T-cell (primary cell): ENCODE measurements around the gene TEX52. TPM values are rescaled to one million over a fixed set of nuclear protein-coding genes. Genes with fewer than 3 reads are reported as not detected.

Experiments
- ATAC-seq, 4 experiments: fragments of 200-7000 bp in 3 of 4; fragments of 150-1000 bp in 1 of 4; cut with Tn5 transposase; replicated peaks in 1 of 4; 1 replicate in 3 of 4; 2 replicates in 1 of 4; pipeline ENCODE4 v1.10.0; 2021; ENCODE audit warnings: moderate library complexity in 3 of 4, mild to moderate bottlenecking in 2 of 4, moderate number of reproducible peaks in 1 of 4
- CTCF ChIA-PET, 2 donors: fragments of 300-600 bp; sonication (Branson Sonifier 250); formaldehyde crosslinking; loops; one replicate each; lab custom pipeline; 2022; ENCODE audit warnings: antibody characterized with exemption in 2 of 2; lab: Charles Lee
- POLR2A ChIA-PET, 2 donors: fragments of 300-600 bp; sonication (Branson Sonifier 250); formaldehyde crosslinking; loops; one replicate each; lab custom pipeline; 2022; ENCODE audit warnings: antibody characterized with exemption in 2 of 2; lab: Charles Lee
- DNase-seq, 35 experiments: peaks; one replicate each; pipeline versions ENCODE4 v3.0.0 to v3.0.0-alpha.2; 2013 to 2023
- H3K27ac ChIP-seq: one replicate; pipeline ENCODE4 v1.5.1; 2013; ENCODE audit warnings: low read length
- H3K27me3 ChIP-seq, 2 experiments: replicated peaks in 1 of 2; 1 replicate in 1 of 2; 2 replicates in 1 of 2; pipeline versions ENCODE4 v1.6.1 to v1.7.0; 2013; ENCODE audit warnings: low read length in 1 of 2, mixed read lengths in 1 of 2; ENCODE audit not compliant: control insufficient read depth in 2 of 2, insufficient read depth in 2 of 2; ENCODE audit errors: extremely low read depth in 1 of 2
- H3K36me3 ChIP-seq, 2 donors: 1 replicate in 1 of 2; 2 replicates in 1 of 2; pipeline versions ENCODE4 v1.6.1 to v1.7.0; 2013; ENCODE audit warnings: low read length in 1 of 2; ENCODE audit not compliant: control insufficient read depth in 2 of 2, insufficient read depth in 1 of 2; ENCODE audit errors: extremely low read depth in 1 of 2
- H3K4me1 ChIP-seq, 2 experiments: 1 replicate in 1 of 2; 2 replicates in 1 of 2; pipeline versions ENCODE4 v1.6.1 to v1.7.0; 2013; ENCODE audit warnings: low read length in 2 of 2, mixed read lengths in 1 of 2; ENCODE audit not compliant: insufficient read depth in 2 of 2, control insufficient read depth in 1 of 2; ENCODE audit errors: extremely low read depth in 1 of 2
- H3K4me3 ChIP-seq, 2 donors: 1 replicate in 1 of 2; 2 replicates in 1 of 2; pipeline versions ENCODE4 v1.5.1 to v1.7.0; 2013; ENCODE audit warnings: mild to moderate bottlenecking in 2 of 2, low read length in 1 of 2, moderate library complexity in 1 of 2; ENCODE audit not compliant: control insufficient read depth in 1 of 2; ENCODE audit errors: extremely low read depth in 1 of 2
- H3K9me3 ChIP-seq: 2 replicates; pipeline ENCODE4 v1.7.0; 2013
- H3K27ac Mint-ChIP-seq, 2 donors: one replicate each; pipeline ENCODE4 v1.8.0; 2020 to 2021; ENCODE audit warnings: mild to moderate bottlenecking in 2 of 2, mixed read lengths in 2 of 2
- H3K27me3 Mint-ChIP-seq, 2 donors: one replicate each; pipeline ENCODE4 v1.8.0; 2021 to 2022; ENCODE audit warnings: mixed read lengths in 2 of 2
- H3K36me3 Mint-ChIP-seq: one replicate; pipeline ENCODE4 v1.8.0; 2021; ENCODE audit warnings: mixed read lengths
- H3K4me1 Mint-ChIP-seq, 3 donors: one replicate each; pipeline ENCODE4 v1.8.0; 2020 to 2022; ENCODE audit warnings: mixed read lengths in 3 of 3, mild to moderate bottlenecking in 1 of 3
- H3K4me3 Mint-ChIP-seq, 3 donors: one replicate each; pipeline ENCODE4 v1.8.0; 2020 to 2022; ENCODE audit warnings: mild to moderate bottlenecking in 3 of 3, mixed read lengths in 3 of 3, moderate library complexity in 3 of 3
- H3K9me3 Mint-ChIP-seq, 3 donors: one replicate each; pipeline ENCODE4 v1.8.0; 2020 to 2022; ENCODE audit warnings: mixed read lengths in 3 of 3
- WGBS: methylation state at CpG from one replicate; pipeline ENCODE4 v1.1.5; 2013; ENCODE audit warnings: missing lambda C conversion rate; ENCODE audit not compliant: insufficient coverage; 5-methylcytosine and 5-hydroxymethylcytosine counted together
- total RNA-seq, 35 experiments: library from RNA in 6 of 35; stranded (reverse) in 6 of 35; fragments of 120-200 nt in 1 of 35; gene quantifications; one replicate each; pipeline versions ENCODE4 v1.2.1 to v1.2.4 and lab custom pipeline; 2013 to 2026

TEX52 gene
- total RNA-seq, 5 donors from 2014 or later (not counting 1 experiment from before 2014, with no cell fraction given), result not detected

DNA sequence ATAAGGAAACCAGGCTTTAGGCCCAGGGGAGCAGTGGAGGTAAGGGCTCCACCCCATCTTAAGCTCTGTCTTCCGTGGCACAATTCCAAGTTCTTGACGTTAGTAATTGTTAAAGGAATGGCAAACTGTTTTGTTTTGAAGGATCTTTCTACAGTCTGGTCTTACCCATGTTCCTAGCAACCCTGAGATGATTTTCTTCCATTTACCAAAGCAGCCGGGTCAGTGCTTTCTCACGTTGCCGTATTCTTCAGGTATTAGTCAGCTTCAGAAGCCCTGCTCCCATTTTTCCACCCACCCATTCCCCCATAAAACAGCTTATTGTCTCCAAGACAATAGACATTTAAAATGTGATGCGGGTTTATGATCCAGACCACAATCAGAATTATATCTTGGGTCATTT lies 32.3 kb downstream of the TEX52 start:
- DNase-seq, result no peak
- H3K4me3 Mint-ChIP-seq, result no peak overlapping the region
- H3K9me3 Mint-ChIP-seq, result no peaks in the 10 kb centered on the region
- H3K4me1 Mint-ChIP-seq, result peaks cover 0 to 5% (median 0%) of the 10 kb centered on the region in 3 donors
- peaks cover 69% of the 10 kb centered on the region for H3K36me3 Mint-ChIP-seq
- Histone ChIP-seq H3K4me3 (no peak overlapping the region), H3K27ac (no peak overlapping the region), H3K27me3 (no peaks in the 10 kb centered on the region), H3K4me1 (no peaks in the 10 kb centered on the region), H3K9me3 (no peaks in the 10 kb centered on the region), H3K36me3 (peaks cover 15 to 86% of the 10 kb centered on the region in 2 donors)
- H3K27ac Mint-ChIP-seq, result no peak overlapping the region
- no peak for ATAC-seq
- CTCF ChIA-PET, result no interaction called here
- 96% methylated on average over 4 of the region's 6 CpGs for WGBS
- H3K27me3 Mint-ChIP-seq, result no peaks in the 10 kb centered on the region
- POLR2A ChIA-PET, result interaction anchor here in 1 of 2 donors (1.0 kb wide), 1 partner anchor 24 kb away, joined by 3 read pairs; no protein-coding TSS in a partner anchor

DNA sequence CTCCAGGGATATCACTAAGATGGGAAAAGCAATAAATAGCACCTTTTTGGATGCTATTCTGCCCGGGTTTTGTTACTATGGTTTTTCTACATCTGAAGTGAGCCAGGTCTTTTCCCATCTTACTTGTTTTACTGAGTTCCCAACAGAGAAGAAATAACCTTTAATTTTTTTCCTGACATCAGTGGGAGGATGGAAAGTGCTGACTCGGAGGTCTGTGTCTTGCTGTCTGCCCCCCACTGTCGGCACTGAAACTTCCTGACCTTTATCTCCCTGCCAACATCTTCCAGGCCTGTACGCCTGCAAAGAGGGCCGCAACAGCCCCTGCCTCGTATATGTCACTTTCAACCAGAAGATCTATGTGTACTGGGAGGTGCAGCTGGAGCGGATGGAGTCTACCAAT lies 33.4 kb downstream of the TEX52 start:
- Mint-ChIP-seq H3K36me3 (peaks cover 64% of the 10 kb centered on the region), H3K27me3 (no peaks in the 10 kb centered on the region), H3K9me3 (no peaks in the 10 kb centered on the region), H3K27ac (no peak overlapping the region), H3K4me3 (no peak overlapping the region), H3K4me1 (peaks cover 0 to 5% (median 0%) of the 10 kb centered on the region in 3 donors)
- ATAC-seq, result no peak
- no peak for DNase-seq
- Histone ChIP-seq H3K36me3 (peaks cover 17 to 94% of the 10 kb centered on the region in 2 donors), H3K4me1 (no peaks in the 10 kb centered on the region), H3K4me3 (no peak overlapping the region), H3K9me3 (no peaks in the 10 kb centered on the region), H3K27me3 (no peaks in the 10 kb centered on the region), H3K27ac (no peak overlapping the region)
- ChIA-PET POLR2A (no interaction called here), CTCF (no interaction called here)
- WGBS, result 80% methylated on average over 3 of the region's 7 CpGs

DNA sequence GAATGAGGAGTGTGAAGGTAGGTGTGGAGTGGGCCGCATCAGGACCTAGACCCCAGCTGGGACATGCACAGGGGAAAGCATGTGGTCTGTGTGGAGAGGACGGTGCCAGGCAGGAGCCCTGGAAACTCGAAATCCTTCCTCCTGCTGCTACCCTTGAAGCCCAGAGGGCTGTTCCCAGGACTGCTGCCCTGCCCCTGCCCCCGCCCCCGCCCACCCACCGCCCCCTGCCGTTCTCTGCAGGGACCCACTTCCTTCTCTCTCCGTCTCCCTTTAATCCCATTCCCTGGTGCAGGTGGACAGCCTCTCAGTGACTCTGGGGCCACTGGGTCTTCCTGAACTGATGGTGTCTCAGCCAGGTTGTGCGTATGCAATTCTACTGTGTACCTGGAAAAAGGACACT lies 36.4 kb downstream of the TEX52 start:
- no peaks in the 10 kb centered on the region for H3K9me3 ChIP-seq
- ATAC-seq (no peak), DNase-seq (no peak)
- Mint-ChIP-seq H3K4me1 (peaks cover 10 to 13% (median 11%) of the 10 kb centered on the region in 3 donors), H3K36me3 (peaks cover 63% of the 10 kb centered on the region), H3K27ac (no peak overlapping the region), H3K4me3 (no peak overlapping the region), H3K9me3 (no peaks in the 10 kb centered on the region), H3K27me3 (no peaks in the 10 kb centered on the region)
- CTCF ChIA-PET, result no interaction called here
- H3K27me3 ChIP-seq, result no peaks in the 10 kb centered on the region
- POLR2A ChIA-PET, result no interaction called here
- 87% methylated on average over 3 of the region's 9 CpGs for WGBS
- no peak overlapping the region for H3K4me3 ChIP-seq
- H3K4me1 ChIP-seq, result peaks cover 0 to 4% of the 10 kb centered on the region in 2 experiments
- H3K36me3 ChIP-seq, result peaks cover 19 to 83% of the 10 kb centered on the region in 2 donors
- no peak overlapping the region for H3K27ac ChIP-seq

DNA sequence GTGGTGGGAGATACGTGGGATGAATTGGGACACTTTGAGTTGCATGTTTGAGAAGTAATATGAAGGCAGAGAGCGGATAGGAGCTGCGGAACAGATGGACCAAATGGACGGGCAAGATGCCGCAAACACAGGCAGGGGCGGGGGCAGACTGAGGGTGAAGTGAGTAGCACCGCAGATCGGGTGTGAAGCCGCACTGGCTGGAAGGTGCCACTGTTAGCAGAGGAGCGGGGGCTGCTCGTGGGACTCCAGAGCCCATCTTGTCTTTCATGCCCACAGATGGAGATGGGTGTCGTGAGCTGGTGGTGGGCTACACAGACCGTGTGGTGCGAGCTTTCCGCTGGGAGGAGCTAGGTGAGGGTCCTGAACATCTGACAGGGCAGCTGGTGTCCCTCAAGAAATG lies 37.0 kb downstream of the TEX52 start:
- Mint-ChIP-seq H3K4me1 (peaks cover 15 to 19% (median 16%) of the 10 kb centered on the region in 3 donors), H3K27me3 (no peaks in the 10 kb centered on the region), H3K9me3 (no peaks in the 10 kb centered on the region), H3K36me3 (peaks cover 58% of the 10 kb centered on the region), H3K4me3 (no peak overlapping the region), H3K27ac (no peak overlapping the region)
- Histone ChIP-seq H3K4me3 (no peak overlapping the region), H3K36me3 (peaks cover 19 to 79% of the 10 kb centered on the region in 2 donors), H3K4me1 (peaks cover 3 to 10% of the 10 kb centered on the region in 2 experiments), H3K27me3 (no peaks in the 10 kb centered on the region), H3K27ac (no peak overlapping the region), H3K9me3 (no peaks in the 10 kb centered on the region)
- DNase-seq (no peak), ATAC-seq (no peak)
- WGBS, result 97% methylated on average over 15 of the region's 15 CpGs
- ChIA-PET POLR2A (interaction anchor here in 1 of 2 donors (0.6 to 0.7 kb wide), 2 partner anchors 17 to 175 kb away, joined by 3 to 4 read pairs; no protein-coding TSS in a partner anchor), CTCF (interaction anchor here (0.6 to 0.9 kb wide), 2 partner anchors 71 to 73 kb away, joined by 3 to 4 read pairs; partner anchors contain the start of gene TULP3 (in 1 of the 2))

DNA sequence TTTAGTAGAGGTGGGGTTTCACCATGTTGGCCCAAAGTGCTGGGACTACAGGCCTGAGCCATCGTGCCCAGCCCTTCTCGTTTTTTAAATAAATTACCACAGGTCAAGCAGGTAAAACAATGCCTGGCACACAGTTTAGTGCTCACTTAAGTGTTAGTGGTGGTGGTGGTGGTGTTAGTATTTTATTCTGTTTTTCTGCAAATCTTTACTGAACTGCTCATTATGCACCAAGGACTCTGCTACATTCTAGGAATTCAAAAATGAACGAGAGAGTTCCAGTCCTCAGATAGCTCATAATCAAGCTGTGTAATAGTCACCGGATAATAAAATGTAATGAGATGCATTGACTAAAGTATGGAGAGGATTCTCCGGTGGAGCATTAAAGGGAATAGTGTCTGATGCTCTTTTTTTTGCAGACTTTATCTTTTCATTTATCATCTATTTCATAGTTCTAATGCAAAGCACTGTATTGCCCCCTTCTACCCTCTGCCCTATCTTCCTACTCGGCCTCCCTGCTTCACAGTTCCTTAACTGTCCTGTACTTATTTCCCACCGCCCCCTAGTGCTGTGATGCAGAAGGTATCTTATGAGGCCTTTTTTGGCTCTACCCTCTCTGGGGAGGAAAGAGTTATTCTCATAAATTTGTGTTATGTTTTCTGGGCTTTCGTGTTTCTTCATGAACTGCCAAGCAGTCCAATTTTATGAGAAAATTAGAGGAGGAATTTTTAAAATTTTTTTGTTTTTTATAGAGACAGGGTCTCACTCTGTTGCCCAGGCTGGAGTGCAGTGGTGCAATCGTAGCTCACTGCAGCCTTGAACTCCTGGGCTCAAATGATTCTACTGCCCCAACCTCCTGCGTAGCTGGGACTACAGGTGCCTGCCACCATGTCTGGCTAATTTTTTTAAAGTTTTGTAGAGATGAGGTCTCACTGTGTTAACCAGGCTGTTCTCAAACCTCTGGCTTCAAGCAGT lies 43.3 kb downstream of the TEX52 start:
- no CpG with 5 or more reads among the region's 10 CpGs for WGBS
- peaks cover 15% of the 10 kb centered on the region for H3K36me3 Mint-ChIP-seq
- POLR2A ChIA-PET, result no interaction called here
- no peaks in the 10 kb centered on the region for H3K9me3 Mint-ChIP-seq
- peaks cover 16 to 34% of the 10 kb centered on the region in 2 experiments for H3K4me1 ChIP-seq
- no peak for ATAC-seq
- peak overlapping the region; percentile 79 to 82 for H3K4me3 ChIP-seq
- no peaks in the 10 kb centered on the region for H3K27me3 ChIP-seq
- no peaks in the 10 kb centered on the region for H3K27me3 Mint-ChIP-seq
- no peaks in the 10 kb centered on the region for H3K9me3 ChIP-seq
- H3K4me3 Mint-ChIP-seq, result peak overlapping the region; percentile 97 to 100 (median 99)
- H3K36me3 ChIP-seq, result peaks cover 4 to 23% of the 10 kb centered on the region in 2 donors
- peak overlapping the region; percentile 84 for H3K27ac ChIP-seq
- CTCF ChIA-PET, result interaction anchor here (0.6 to 2.0 kb wide), 6 partner anchors 13 to 753 kb away, joined by 3 to 8 read pairs (median 3); no protein-coding TSS in a partner anchor
- H3K27ac Mint-ChIP-seq, result peak overlapping the region; percentile 99 to 100
- peaks cover 44 to 52% (median 46%) of the 10 kb centered on the region in 3 donors for H3K4me1 Mint-ChIP-seq
- peak in 29 of 35 experiments; percentile 15 to 67 (median 35) for DNase-seq
